Esophagus muscularis mucosa (tissue), 4 donors: ENCODE data around the gene MAPK12. TPM values are rescaled to one million over a fixed set of nuclear protein-coding genes. Genes with fewer than 3 reads are reported as not detected.

ENCODE experiments used
- DNase-seq: peaks from one replicate; pipeline ENCODE4 v3.0.0-alpha.2; 2017; ENCODE audit errors: extremely low spot score
- H3K27ac ChIP-seq, 4 donors: fragments of 200-600 bp; sonication (generic); replicated peaks in 1 of 4; 1 replicate in 3 of 4; 2 replicates in 1 of 4; pipeline ENCODE4 v1.5.1; 2016 to 2019; ENCODE audit warnings: mild to moderate bottlenecking in 1 of 4
- H3K27me3 ChIP-seq, 4 donors: fragments of 200-600 bp; sonication (generic); one replicate each; pipeline versions ENCODE4 v1.5.1 to v1.6.0; 2016 to 2019
- H3K36me3 ChIP-seq, 4 donors: fragments of 200-600 bp; sonication (generic); one replicate each; pipeline ENCODE4 v1.5.1; 2016 to 2019
- H3K4me1 ChIP-seq, 4 donors: fragments of 200-600 bp; sonication (generic); one replicate each; pipeline ENCODE4 v1.5.1; 2016 to 2019
- H3K4me3 ChIP-seq, 4 donors: fragments of 200-600 bp; sonication (generic); 1 replicate in 2 of 4; 2 replicates in 2 of 4; pipeline ENCODE4 v1.5.1; 2016 to 2019; ENCODE audit warnings: mild to moderate bottlenecking in 4 of 4, moderate library complexity in 1 of 4
- H3K9me3 ChIP-seq, 4 donors: fragments of 200-600 bp; sonication (generic); 1 replicate in 3 of 4; 2 replicates in 1 of 4; pipeline ENCODE4 v1.5.1; 2016 to 2019
- CTCF ChIP-seq, 3 experiments: fragments of 200-600 bp in 2 of 3; fragments of 450-650 bp in 1 of 3; sonication (generic) in 2 of 3; IDR thresholded peaks; one replicate each; pipeline ENCODE4 v1.5.1; 2017 to 2019; ENCODE audit warnings: antibody characterized with exemption in 3 of 3, mild to moderate bottlenecking in 2 of 3, moderate library complexity in 1 of 3
- EP300 ChIP-seq: sonication (generic); formaldehyde crosslinking; IDR thresholded peaks from one replicate; pipeline ENCODE4 v1.6.1; 2017; ENCODE audit warnings: antibody characterized with exemption
- POLR2A ChIP-seq: fragments of 450-650 bp; IDR thresholded peaks from one replicate; pipeline ENCODE4 v1.6.1; 2017; ENCODE audit warnings: antibody characterized with exemption, moderate library complexity, mild to moderate bottlenecking, low read depth
- POLR2AphosphoS5 ChIP-seq, 2 donors: sonication (generic); formaldehyde crosslinking; IDR thresholded peaks; one replicate each; pipeline ENCODE4 v1.6.1; 2017; ENCODE audit warnings: antibody characterized with exemption in 2 of 2
- WGBS: methylation state at CpG from one replicate; pipeline ENCODE4 v1.1.5; 2018; 5-methylcytosine and 5-hydroxymethylcytosine counted together
- intact Hi-C: fragments of 100-400 bp; cut with DNase I; formaldehyde crosslinking; loops from one replicate; pipeline ENCODE4 v1.15.1; 2023
- total RNA-seq, 4 donors: library from RNA; depleted of rRNA; stranded (reverse); fragments of >200 nt; gene quantifications; one replicate each; pipeline versions ENCODE4 v1.1.0 to v1.2.1, GENCODE V29; 2016

MAPK12 gene
- total RNA-seq, 4 donors from 2014 or later: 5.8 to 22.9 (median 16.1) TPM

GRCh38 chr22:50227579-50228215 is 33.8 kb downstream of the MAPK12 start:
- TF ChIP-seq POLR2AphosphoS5 (IDR thresholded peaks at IDR 0.05) (no peak), CTCF (IDR thresholded peaks at IDR 0.05) (no peak), EP300 (no peak), POLR2A (no peak)
- Histone ChIP-seq H3K27ac (no peak overlapping the region), H3K36me3 (peaks cover 44 to 94% (median 85%) of the 10 kb centered on the region in 4 donors), H3K27me3 (no peaks in the 10 kb centered on the region), H3K4me3 (no peak overlapping the region), H3K9me3 (no peaks in the 10 kb centered on the region), H3K4me1 (no peaks in the 10 kb centered on the region)
- 87% methylated on average over 11 of the region's 25 CpGs for WGBS
- intact Hi-C loops: no loop called here
- DNase-seq: no peak

GRCh38 chr22:50226875-50227165 is 34.7 kb downstream of the MAPK12 start:
- Histone ChIP-seq H3K36me3 (peaks cover 42 to 94% (median 85%) of the 10 kb centered on the region in 4 donors), H3K27ac (no peak overlapping the region), H3K9me3 (no peaks in the 10 kb centered on the region), H3K27me3 (no peaks in the 10 kb centered on the region), H3K4me1 (no peaks in the 10 kb centered on the region), H3K4me3 (no peak overlapping the region)
- DNase-seq: no peak
- WGBS: 95% methylated on average over 11 of the region's 18 CpGs
- intact Hi-C loops: no loop called here
- TF ChIP-seq EP300: no peak
- no peak for TF ChIP-seq CTCF (IDR thresholded peaks at IDR 0.05)
- TF ChIP-seq POLR2AphosphoS5 (IDR thresholded peaks at IDR 0.05): no peak
- TF ChIP-seq POLR2A: no peak

- Histone ChIP-seq H3K9me3 (no peaks in the 10 kb centered on the region), H3K27me3 (no peaks in the 10 kb centered on the region), H3K4me1 (no peaks in the 10 kb centered on the region), H3K27ac (no peak overlapping the region), H3K36me3 (peaks cover 42 to 95% (median 90%) of the 10 kb centered on the region in 4 donors), H3K4me3 (no peak overlapping the region)
- no peak for DNase-seq
- 91% methylated on average over 21 of the region's 31 CpGs for WGBS
- intact Hi-C loops: no loop called here
- no peak for TF ChIP-seq POLR2A
- no peak for TF ChIP-seq EP300
- no peak for TF ChIP-seq CTCF (IDR thresholded peaks at IDR 0.05)
- no peak for TF ChIP-seq POLR2AphosphoS5 (IDR thresholded peaks at IDR 0.05)
Measured at GRCh38 chr22:50226063-50226874, 35.2 kb downstream of the MAPK12 start.

- H3K27me3 ChIP-seq: no peaks in the 10 kb centered on the region
- H3K36me3 ChIP-seq: peaks cover 48 to 100% (median 96%) of the 10 kb centered on the region in 4 donors
- TF ChIP-seq EP300: no peak
- TF ChIP-seq CTCF (IDR thresholded peaks at IDR 0.05): no peak
- no peak for TF ChIP-seq POLR2AphosphoS5 (IDR thresholded peaks at IDR 0.05)
- no peak for TF ChIP-seq POLR2A
- no peak overlapping the region for H3K27ac ChIP-seq
- no peak overlapping the region for H3K4me3 ChIP-seq
- 90% methylated on average over 18 of the region's 24 CpGs for WGBS
- intact Hi-C loops: no loop called here
- no peaks in the 10 kb centered on the region for H3K9me3 ChIP-seq
- no peaks in the 10 kb centered on the region for H3K4me1 ChIP-seq
- no peak for DNase-seq
Measured at GRCh38 chr22:50225200-50225969, 36.1 kb downstream of the MAPK12 start.
